Keratinocyte (primary cell): ENCODE data around the gene ARVCF. TPM values are rescaled to one million over a fixed set of nuclear protein-coding genes. Genes with fewer than 3 reads are reported as not detected.

Experiments used
- DNase-seq: peaks from one replicate; pipeline ENCODE4 v3.0.0-alpha.2; 2011; ENCODE audit warnings: low read depth, missing footprints, low spot score
- FAIRE-seq: peaks from 2 replicates; lab custom pipeline; 2011; peaks lifted over from hg19 to GRCh38; lab: Jason Lieb, UNC
- H2AFZ ChIP-seq: 2 replicates; pipeline ENCODE4 v1.6.0; 2012; ENCODE audit warnings: low read length, control low read depth, inconsistent platforms; ENCODE audit not compliant: control insufficient read depth
- H3K27ac ChIP-seq: 2 replicates; pipeline ENCODE4 v1.5.1; 2011; ENCODE audit warnings: low read length; ENCODE audit not compliant: control insufficient read depth, insufficient read depth
- H3K27me3 ChIP-seq: 3 replicates; pipeline ENCODE4 v1.6.0; 2011; ENCODE audit warnings: low read length; ENCODE audit not compliant: control insufficient read depth, insufficient read depth; ENCODE audit errors: extremely low read depth
- H3K36me3 ChIP-seq, 2 experiments: 2 replicates in 1 of 2; 3 replicates in 1 of 2; pipeline ENCODE4 v1.5.1; 2011; ENCODE audit warnings: low read length in 2 of 2, mild to moderate bottlenecking in 1 of 2; ENCODE audit not compliant: control insufficient read depth in 2 of 2, insufficient read depth in 2 of 2; ENCODE audit errors: extremely low read depth in 1 of 2
- H3K4me1 ChIP-seq: 3 replicates; pipeline ENCODE4 v1.5.1; 2011; ENCODE audit warnings: low read length; ENCODE audit not compliant: control insufficient read depth, insufficient read depth; ENCODE audit errors: extremely low read depth
- H3K4me2 ChIP-seq: 3 replicates; pipeline ENCODE4 v1.6.0; 2011; ENCODE audit warnings: low read depth, low read length; ENCODE audit not compliant: control insufficient read depth, insufficient read depth; ENCODE audit errors: extremely low read depth
- H3K4me3 ChIP-seq, 3 experiments: fragments of 200-600 bp in 1 of 3; sonication (generic) in 1 of 3; 2 replicates in 2 of 3; 3 replicates in 1 of 3; pipeline ENCODE4 v1.5.1; 2011 to 2016; ENCODE audit warnings: low read length in 3 of 3, mild to moderate bottlenecking in 3 of 3, control low read depth in 2 of 3, inconsistent platforms in 1 of 3, low read depth in 1 of 3, mixed read lengths in 1 of 3, mixed run types in 1 of 3, moderate library complexity in 1 of 3; ENCODE audit not compliant: control insufficient read depth in 2 of 3, insufficient read depth in 2 of 3; ENCODE audit errors: extremely low read depth in 1 of 3
- H3K79me2 ChIP-seq: 2 replicates; pipeline ENCODE4 v1.6.0; 2012; ENCODE audit warnings: low read length; ENCODE audit not compliant: control insufficient read depth, insufficient read depth
- H3K9ac ChIP-seq: 3 replicates; pipeline ENCODE4 v1.6.0; 2011; ENCODE audit warnings: low read length; ENCODE audit not compliant: control insufficient read depth, insufficient read depth; ENCODE audit errors: extremely low read depth
- H3K9me1 ChIP-seq: 3 replicates; pipeline ENCODE4 v1.6.0; 2011; ENCODE audit warnings: low read length; ENCODE audit not compliant: control insufficient read depth, insufficient read depth; ENCODE audit errors: extremely low read depth
- H3K9me3 ChIP-seq: 2 replicates; pipeline ENCODE4 v1.5.1; 2012; ENCODE audit warnings: low read depth, low read length; ENCODE audit not compliant: control insufficient read depth
- H4K20me1 ChIP-seq: 3 replicates; pipeline ENCODE4 v1.6.0; 2011; ENCODE audit warnings: low read length; ENCODE audit not compliant: control insufficient read depth, insufficient read depth; ENCODE audit errors: extremely low read depth
- EZH2 ChIP-seq: IDR thresholded peaks from one replicate; pipeline ENCODE4 v1.6.1; 2012; ENCODE audit warnings: inconsistent platforms, mild to moderate bottlenecking, low read length, moderate library complexity
- dilution Hi-C: fragments of 300-500 bp; cut with MboI; formaldehyde crosslinking; loops from one replicate; pipeline ENCODE4 v1.7.0; 2020; ENCODE audit warnings: low sequenced_read_pairs; ENCODE audit not compliant: extremely low pct_ligation_motif_present
- polyA plus RNA-seq, 5 experiments: library from polyadenylated mRNA; depleted of rRNA in 3 of 5; stranded (reverse) in 3 of 5; stranded (forward) in 1 of 5; unstranded in 1 of 5; fragments of >200 nt; gene quantifications; 1 replicate in 1 of 5; 2 replicates in 3 of 5; 3 replicates in 1 of 5; pipeline versions ENCODE4 v1.2.1 to v1.2.3, GENCODE V29; 2011 to 2012; ENCODE audit warnings: missing spikeins in 2 of 5, low read depth in 1 of 5, low replicate concordance in 1 of 5
- TF ChIP-seq, protein P1 (sequence below), 3 experiments: IDR thresholded peaks in 1 of 3; conservative IDR thresholded peaks in 1 of 3; optimal IDR thresholded peaks in 1 of 3; 2 replicates in 2 of 3; 3 replicates in 1 of 3; pipeline versions ENCODE3 to v1.5.1; 2011; ENCODE audit warnings: low read length in 3 of 3, mild to moderate bottlenecking in 3 of 3, moderate library complexity in 2 of 3, control low read depth in 1 of 3, inconsistent platforms in 1 of 3; ENCODE audit not compliant: insufficient read depth in 2 of 3; ENCODE audit errors: extremely low read depth in 1 of 3

Gene ARVCF
- polyA plus RNA-seq, 1 donor (not counting 4 experiments of a cell fraction or from before 2014, with no cell fraction given) = 5.7 TPM

DNA sequence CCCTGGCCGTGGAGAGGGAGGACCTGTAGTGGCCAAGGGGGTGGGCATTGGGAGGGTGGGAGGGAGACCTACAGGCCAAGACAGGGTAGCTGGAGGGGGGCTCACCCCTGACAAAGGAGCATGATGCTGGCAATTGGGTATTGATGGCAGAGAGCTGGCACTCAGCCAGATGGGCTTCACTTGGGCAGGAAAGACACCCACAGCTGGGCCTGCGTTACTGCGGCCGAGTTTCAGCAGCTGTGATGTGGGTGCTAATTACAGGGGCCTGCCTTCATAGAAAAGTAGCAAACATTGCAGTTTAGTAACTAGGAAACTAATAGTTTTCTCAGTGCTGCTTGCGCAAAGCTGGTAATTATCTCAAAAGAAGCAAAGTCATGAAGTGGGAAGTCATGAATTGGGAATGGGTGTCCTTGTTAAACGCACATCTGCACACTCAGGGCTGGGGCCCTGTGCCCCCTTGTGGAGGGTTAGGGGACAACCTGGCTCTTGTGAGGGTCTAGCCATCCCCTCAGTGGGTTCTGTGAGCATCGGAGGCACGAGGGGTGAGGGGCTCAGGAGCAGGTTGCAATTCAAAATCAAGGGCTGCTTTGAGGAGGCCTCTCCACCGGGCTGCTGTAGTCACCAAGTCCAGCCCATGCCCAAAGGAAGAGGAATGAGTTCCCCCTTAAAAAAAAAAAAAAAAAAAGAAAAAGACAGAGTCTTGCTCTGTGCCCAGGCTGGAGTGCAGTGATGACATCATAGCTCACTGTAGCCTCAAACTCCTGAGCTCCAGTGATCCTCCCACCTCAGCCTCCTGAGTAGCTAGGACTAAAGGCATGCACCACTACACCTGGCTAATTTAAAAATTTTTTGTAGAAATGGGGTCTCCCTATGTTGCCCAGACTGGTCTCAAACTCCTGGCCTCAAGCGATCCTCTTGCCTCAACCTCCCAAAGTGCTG is 50.6 kb downstream of the ARVCF start:
- H3K9ac ChIP-seq = no peak overlapping the region
- H3K79me2 ChIP-seq = peaks cover 9% of the 10 kb centered on the region
- TF ChIP-seq EZH2 = no peak
- TF ChIP-seq, protein P1, sequence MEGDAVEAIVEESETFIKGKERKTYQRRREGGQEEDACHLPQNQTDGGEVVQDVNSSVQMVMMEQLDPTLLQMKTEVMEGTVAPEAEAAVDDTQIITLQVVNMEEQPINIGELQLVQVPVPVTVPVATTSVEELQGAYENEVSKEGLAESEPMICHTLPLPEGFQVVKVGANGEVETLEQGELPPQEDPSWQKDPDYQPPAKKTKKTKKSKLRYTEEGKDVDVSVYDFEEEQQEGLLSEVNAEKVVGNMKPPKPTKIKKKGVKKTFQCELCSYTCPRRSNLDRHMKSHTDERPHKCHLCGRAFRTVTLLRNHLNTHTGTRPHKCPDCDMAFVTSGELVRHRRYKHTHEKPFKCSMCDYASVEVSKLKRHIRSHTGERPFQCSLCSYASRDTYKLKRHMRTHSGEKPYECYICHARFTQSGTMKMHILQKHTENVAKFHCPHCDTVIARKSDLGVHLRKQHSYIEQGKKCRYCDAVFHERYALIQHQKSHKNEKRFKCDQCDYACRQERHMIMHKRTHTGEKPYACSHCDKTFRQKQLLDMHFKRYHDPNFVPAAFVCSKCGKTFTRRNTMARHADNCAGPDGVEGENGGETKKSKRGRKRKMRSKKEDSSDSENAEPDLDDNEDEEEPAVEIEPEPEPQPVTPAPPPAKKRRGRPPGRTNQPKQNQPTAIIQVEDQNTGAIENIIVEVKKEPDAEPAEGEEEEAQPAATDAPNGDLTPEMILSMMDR (optimal IDR thresholded peaks at IDR 0.05 in 1 of 3, IDR thresholded peaks at IDR 0.05 in 1 of 3, conservative IDR thresholded peaks at IDR 0.05 in 1 of 3; ENCODE audit: extremely low read depth in 1 of 3, insufficient read depth in 2 of 3, low read length in 3 of 3) = peak; percentile 31 to 39 (median 36)
- H3K36me3 ChIP-seq = peaks cover 13 to 35% of the 10 kb centered on the region in 2 experiments
- dilution Hi-C loops = no loop called here
- no peak overlapping the region for H3K4me3 ChIP-seq
- DNase-seq (no peak), FAIRE-seq (no peak)
- no peaks in the 10 kb centered on the region for H3K27me3 ChIP-seq
- no peak overlapping the region for H3K4me2 ChIP-seq
- no peak overlapping the region for H2AFZ ChIP-seq
- H3K9me1 ChIP-seq = no peaks in the 10 kb centered on the region
- H3K4me1 ChIP-seq = peaks cover 25% of the 10 kb centered on the region
- H4K20me1 ChIP-seq = no peaks in the 10 kb centered on the region
- H3K27ac ChIP-seq = no peak overlapping the region
- no peaks in the 10 kb centered on the region for H3K9me3 ChIP-seq

DNA sequence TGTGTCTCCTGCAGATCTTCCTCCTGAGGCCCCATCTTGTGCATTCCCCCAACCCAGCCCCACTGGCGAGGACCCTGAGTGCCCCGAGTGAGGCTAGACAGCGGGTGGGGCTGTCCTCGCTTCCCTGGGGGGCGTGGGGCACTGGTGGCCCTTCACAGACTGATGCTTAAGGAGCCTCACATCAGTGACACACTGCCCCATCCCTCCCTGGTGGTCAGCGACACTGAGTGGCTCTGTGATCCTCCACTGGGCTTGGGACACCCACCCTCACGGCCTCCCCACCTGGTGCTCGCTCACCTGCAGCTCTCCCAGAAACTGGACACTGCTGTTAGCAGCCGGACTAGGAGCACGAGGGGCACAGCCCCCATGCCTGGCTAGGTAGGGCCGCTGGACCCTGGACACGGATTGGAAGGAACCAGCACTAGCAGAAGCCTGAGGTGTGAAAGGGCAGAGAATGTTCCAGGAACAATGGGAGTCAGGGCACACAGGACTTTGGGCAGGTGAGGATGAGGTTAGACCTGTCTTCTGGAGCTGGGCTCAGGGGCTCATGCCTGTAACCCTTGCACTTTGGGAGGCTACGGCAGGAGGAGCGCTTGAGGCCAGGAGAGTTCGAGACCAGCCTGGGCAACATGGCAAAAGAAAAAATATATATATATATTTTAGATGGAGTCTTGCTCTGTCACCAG is 51.8 kb downstream of the ARVCF start:
- DNase-seq (no peak), FAIRE-seq (no peak)
- Histone ChIP-seq H3K27ac (no peak overlapping the region), H4K20me1 (no peaks in the 10 kb centered on the region), H3K36me3 (peaks cover 13 to 30% of the 10 kb centered on the region in 2 experiments), H3K4me2 (no peak overlapping the region), H3K9me3 (no peaks in the 10 kb centered on the region), H3K79me2 (peaks cover 9% of the 10 kb centered on the region), H3K9ac (no peak overlapping the region), H3K4me1 (peaks cover 28% of the 10 kb centered on the region), H2AFZ (no peak overlapping the region), H3K4me3 (no peak overlapping the region), H3K27me3 (no peaks in the 10 kb centered on the region), H3K9me1 (no peaks in the 10 kb centered on the region)
- TF ChIP-seq, protein P1 (optimal IDR thresholded peaks at IDR 0.05 in 1 of 3, IDR thresholded peaks at IDR 0.05 in 1 of 3, conservative IDR thresholded peaks at IDR 0.05 in 1 of 3; ENCODE audit: extremely low read depth in 1 of 3, insufficient read depth in 2 of 3, low read length in 3 of 3) = no peak
- TF ChIP-seq EZH2 = no peak
- dilution Hi-C loops = no loop called here
